GM21737 (cell line): ENCODE data around the gene PPIP5K2.

ENCODE experiments used
- ATAC-seq: cut with Tn5 transposase; IDR thresholded peaks from one replicate; pipeline ENCODE4 v1.9.1; 2021; ENCODE audit warnings: mild to moderate bottlenecking, moderate library complexity; ENCODE audit not compliant: unreplicated experiment

PPIP5K2 gene

DNA sequence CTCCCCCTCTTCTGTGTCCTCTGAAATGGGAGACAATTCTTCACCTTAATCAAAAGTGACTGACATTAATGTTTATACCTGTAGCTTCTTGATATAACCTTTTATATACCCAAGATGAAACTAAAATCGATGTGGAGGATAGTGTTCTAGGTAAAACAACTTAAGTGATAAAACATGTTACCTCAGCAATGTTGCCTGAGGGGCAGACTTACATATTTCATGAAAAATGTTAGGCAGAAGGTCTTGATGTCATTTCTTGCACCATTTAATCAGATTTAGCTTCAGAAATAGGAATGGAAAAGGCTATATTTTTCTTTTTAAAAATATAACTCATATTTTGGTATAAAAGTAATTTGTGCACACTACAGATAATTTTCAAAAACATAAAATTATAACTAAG, 115.8 kb downstream of the PPIP5K2 start:
- no peak for ATAC-seq

DNA sequence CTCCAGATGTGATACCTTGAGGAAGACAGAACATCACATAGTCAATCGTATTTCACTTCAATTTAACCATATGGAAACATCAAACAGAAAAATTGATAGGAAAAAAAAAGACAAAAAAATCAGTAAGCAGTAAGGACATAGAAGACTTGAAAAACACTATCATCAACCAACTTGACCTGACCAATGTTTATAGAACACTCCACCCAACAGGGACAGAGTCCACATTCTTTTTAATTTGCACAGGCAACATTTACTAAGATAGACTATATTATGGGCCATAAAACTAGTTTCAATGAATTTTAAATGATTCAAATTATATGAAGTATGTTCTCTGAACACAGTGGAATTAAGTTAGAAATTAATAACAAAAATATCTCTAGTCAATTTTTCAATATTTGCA, 117.7 kb downstream of the PPIP5K2 start:
- ATAC-seq: no peak

DNA sequence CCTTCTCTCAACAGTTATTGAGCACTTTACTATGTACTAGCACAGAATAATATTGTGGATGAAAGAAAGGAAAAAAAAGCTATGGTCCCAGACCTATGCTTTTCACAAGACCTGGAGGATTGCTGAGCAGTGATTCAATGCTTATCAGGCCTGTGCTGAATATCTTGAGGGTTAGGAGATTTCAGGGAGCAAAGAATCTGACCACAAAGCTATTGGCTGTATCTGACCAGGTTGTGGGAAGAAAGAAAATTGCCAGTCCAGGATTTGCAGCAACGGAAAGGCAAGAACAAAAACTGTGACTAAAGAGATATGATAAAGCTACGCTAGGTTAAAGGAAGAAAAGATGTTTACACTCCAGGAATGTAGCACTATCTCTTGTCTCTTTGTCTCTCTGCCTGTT, 123.6 kb downstream of the PPIP5K2 start:
- ATAC-seq: no peak

DNA sequence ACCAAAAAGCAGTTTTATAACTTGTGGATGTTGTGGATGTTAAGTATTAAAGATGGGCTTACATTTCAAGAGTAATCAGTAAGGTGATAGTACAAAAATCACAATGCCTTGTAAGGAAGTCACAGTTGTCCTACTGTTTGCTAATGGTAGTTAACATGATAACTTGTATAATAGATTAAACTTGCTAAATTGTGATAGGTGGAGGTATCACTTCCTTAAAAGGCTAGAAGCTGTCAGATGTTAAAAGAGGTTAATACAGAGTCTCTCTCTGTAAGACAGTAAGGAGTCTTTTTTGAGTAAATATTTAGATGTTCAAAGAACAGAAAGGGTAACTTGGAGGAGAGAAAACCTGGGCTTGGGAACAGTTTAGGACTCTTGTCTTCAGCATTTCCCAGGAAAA, 124.3 kb downstream of the PPIP5K2 start:
- ATAC-seq: no peak

DNA sequence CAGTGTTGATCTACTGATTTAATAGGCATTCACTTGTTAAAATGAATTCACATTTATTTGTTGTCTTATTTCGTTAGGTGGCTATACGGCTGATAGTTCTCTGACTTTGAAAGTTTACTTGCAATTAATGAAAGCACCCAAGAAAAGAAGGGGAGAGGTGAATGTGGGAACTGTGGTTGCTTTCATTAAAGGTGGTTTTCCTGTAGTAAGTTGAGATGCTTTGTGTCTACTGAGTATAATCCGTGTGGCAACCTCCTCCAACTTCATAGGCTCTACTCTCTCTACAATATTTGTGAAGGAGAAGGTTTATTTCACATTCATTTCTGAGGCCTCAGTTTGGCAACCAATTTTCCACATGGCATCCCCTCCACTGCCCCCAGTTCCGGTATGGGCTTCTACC, 125.7 kb downstream of the PPIP5K2 start:
- ATAC-seq: no peak

DNA sequence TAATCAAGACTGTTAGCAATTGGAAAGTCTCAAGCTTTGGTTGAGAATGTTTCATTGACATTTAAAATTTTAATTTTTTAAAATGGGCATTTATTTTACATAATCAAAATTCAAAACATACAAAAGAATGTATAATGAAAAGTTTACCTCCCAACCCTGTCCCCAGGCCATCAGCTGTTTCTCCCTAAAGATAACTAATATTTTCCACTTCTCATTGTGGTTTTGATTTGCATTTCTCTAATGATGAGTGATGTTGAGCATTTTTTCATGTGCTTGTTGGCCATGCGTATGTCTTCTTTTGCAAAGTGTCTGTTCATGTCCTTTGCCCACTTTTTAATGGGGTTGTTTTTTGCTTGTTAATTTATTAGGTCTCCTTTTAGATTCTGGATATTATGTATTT, 127.0 kb downstream of the PPIP5K2 start:
- ATAC-seq: no peak

DNA sequence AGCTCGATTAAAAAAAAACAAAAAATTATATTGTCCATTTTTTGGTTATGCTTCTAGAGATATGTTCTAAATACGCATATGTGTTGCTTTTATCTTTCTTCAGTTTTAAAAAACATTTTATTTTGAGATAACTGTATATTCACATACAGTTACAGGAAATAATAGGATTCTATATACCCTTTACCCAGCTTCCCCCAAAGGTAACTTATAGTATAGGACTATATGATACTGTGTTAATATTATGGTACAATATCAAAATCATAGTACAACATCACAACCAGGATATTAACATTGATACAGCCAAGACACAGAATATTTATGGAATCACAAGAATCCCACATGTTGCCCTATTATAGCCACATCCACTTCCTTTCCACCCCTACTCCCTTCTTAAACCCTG, 129.0 kb downstream of the PPIP5K2 start:
- no peak for ATAC-seq

DNA sequence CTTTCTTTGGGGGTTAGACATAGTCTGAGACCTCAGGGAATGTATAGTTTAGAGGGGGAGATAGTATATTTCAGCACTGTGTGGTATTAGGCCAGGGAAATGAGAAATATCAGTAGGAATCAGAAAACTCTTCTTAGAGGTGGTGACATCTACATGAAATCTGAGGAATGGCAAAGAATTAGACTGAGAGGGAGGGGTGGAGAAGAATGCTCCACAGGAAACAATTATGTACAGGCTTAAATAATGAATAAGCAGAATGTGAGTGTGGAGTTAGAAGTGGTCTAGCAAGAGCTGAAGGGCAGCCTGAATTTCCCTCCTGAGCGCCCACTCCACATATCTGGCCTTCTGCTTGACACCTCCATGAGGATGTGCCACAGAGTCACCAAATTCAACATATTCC, 134.8 kb downstream of the PPIP5K2 start:
- ATAC-seq: no peak

DNA sequence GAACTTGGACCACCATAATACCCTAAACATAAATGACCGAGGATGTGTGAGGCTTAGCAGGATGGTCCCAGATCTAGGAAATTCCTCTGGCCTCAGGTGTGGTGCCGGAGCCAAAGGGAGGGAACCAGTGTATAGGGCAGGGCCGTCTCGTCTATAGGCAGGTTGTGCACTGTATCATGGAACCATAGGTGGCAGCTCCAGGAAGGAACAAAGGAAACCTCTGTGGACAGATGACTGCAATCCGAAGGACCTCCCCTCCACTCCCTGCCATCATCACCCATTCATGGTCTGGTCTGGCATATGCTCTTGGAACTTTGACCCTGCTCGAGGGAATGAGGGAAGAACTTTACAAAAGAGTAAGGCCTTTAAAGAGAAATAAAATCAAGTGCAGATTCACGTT, 135.6 kb downstream of the PPIP5K2 start:
- ATAC-seq: no peak

DNA sequence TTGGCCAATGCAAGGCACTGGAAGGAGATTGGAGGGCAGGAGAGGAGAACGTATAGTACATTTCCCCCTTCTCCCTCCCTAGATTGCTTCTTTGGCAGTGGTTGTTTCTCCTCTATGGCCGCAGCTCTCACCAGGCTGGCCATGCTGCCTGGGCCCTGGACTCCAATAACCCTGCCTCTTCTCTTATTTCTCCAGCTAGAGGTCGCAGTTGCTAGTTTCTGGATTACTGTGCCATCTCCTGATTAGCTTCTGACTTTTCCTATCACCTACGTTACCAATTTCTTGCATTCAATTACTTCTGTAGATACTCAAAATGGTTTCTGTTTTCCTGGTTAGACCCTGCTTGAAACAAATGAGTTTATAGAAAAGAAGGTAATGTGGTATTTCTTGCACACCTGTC, 136.1 kb downstream of the PPIP5K2 start:
- ATAC-seq: no peak

DNA sequence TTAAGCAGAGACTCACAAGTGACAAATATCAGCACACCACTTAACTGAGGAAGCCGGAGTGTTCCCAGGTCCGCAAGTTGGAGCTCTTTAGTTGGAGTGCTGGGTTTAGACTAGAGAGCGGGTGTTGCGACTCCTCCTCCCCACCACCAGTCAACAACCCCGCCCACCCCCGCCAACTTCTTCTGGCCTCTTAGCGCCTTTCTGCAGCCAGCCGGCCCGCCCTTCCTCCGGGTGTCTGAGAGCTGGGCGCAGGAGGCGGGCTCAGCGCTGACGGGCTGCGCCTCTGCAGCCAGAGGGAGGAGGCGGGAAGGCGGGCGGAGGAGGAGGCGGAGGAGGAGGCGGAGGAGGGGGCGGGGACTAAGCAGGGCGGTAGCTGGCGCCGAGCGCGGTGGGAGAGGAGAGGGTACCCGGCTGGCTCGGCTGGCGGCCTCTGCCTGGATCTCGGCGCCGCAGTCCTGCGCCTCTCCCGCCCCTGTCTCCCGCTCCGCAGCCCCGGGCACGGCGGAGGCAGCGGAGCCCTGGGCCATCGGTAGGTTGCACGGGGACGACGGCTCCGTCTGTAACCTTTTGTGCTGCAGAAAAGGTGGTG, 138.4 kb downstream of the PPIP5K2 start, which contains the start of gene MACIR:
Gene MACIR (plus strand): TSS at position 396 of the 589 bp plus-strand sequence. CDS start 17,157 bp downstream, outside the sequence.
- peak; percentile 84 for ATAC-seq

DNA sequence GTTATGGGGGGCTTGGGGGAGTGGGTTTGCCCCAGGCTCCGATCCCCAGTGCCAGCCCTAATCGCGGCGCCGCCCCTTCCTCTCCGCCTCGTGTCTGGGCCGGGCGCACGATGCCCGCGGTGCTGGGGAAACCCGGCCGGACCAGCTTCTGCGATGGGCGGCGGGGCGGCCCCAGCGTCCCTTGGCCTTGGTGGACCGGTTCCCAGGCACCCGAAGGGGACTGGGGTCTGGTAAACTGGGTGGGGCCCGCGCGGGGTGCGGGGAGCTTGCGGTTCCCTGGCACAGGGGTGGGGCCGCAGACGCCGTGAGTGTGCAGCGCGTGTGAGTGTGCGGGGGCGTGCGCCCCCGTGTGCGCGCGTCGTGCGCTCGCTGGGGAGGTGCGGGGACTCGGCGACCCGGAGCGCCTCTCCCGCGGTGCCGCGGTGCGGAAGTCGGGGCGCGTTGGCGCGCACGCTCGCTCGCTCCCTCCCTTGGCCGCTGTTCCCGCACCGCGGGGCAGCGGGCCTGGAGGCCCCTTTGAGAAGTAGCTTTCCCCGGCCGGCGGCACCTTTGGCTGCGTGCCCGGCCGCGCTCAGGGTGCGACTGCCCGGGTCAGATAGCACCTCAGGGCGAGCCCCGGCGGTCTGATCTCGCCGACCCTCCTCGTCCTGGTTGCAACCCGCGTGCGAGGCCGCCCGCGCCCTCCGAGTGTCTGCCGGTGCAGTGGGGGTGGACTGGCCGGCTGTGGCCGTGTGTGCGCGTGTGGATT, 139.0 kb downstream of the PPIP5K2 start:
- peak; percentile 34 for ATAC-seq

DNA sequence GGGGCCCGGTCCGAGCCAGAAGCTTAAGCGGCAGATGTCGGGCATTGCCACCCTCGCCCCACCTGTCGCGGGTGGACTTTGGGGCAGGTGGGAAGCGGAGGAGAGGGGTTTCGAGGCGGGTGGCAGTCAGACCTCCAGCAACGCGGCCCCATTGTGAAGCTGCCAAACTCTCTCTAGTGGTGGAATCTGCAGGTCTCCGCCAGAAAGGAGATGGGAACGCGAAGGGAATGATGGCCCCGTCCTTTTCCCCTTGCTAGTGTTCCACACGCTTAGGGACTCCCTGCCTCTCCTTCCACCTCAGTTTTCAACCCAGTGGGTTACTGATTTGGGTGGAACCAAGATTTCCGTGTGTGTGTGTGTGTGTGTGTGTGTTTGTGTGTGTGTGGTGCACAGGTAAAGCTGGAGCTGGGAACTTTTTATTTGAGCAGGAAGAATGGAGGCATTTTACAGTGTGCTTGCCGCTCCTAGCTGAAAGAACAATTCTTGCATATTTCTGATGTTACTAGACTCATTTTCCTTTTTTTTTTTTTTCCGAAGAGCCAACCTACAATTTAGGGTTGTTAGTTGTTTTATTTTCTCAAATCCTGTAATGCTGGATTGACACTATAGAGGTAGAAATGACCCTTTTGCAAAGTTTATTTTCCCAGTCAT, 139.7 kb downstream of the PPIP5K2 start:
- ATAC-seq: no peak

DNA sequence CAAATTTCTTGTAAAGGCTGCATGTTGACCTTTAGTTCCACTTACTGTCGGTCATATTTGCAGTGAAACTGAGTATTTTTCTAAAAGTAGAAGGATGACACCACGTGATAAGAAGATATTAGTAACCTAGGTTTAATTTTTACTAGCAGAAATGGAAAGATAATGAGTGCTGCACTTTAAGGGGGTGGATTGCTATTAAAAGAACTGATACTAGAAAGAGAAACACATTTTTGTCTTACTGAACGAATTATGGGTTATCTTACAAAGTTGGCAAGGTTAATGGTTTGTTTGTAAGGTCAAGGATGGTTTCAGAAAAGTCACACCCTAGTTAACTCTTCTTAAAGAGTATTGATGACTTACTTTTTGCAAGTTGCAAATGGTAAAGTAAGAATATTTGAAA, 140.8 kb downstream of the PPIP5K2 start:
- peak; percentile 28 for ATAC-seq
